ENCODE measurements around the gene NRXN3. TPM values are rescaled to one million over a fixed set of nuclear protein-coding genes. Genes with fewer than 3 reads are reported as not detected.

NRXN3 gene
- total RNA-seq, 4 donors from 2014 or later = 0.04 to 0.16 TPM; not detected in 2

DNA sequence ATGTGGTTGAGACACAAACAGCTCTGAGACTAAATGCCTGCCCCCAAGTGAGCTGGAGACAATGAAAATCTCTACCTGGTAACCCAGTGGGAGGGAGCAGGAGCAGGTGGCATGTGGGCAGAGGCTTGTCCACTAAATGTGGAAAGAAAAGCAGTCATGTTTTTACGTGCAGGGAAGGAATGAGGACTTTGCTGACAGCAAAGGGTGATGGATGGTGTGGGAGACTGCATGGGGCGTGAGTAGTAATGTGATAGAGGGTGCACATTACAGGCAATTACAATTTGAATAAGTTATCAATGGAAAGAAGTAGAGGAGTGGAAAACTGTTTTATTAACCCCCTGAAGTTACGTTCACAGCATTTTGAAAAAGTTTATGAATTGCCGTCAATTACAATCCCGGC is 176.6 kb downstream of the NRXN3 start:
- no peak overlapping the region for H3K4me3 ChIP-seq
- no peaks in the 10 kb centered on the region for H3K9me3 ChIP-seq
- TF ChIP-seq, protein P1, sequence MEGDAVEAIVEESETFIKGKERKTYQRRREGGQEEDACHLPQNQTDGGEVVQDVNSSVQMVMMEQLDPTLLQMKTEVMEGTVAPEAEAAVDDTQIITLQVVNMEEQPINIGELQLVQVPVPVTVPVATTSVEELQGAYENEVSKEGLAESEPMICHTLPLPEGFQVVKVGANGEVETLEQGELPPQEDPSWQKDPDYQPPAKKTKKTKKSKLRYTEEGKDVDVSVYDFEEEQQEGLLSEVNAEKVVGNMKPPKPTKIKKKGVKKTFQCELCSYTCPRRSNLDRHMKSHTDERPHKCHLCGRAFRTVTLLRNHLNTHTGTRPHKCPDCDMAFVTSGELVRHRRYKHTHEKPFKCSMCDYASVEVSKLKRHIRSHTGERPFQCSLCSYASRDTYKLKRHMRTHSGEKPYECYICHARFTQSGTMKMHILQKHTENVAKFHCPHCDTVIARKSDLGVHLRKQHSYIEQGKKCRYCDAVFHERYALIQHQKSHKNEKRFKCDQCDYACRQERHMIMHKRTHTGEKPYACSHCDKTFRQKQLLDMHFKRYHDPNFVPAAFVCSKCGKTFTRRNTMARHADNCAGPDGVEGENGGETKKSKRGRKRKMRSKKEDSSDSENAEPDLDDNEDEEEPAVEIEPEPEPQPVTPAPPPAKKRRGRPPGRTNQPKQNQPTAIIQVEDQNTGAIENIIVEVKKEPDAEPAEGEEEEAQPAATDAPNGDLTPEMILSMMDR (IDR thresholded peaks at IDR 0.05 in 4 of 5, conservative IDR thresholded peaks at IDR 0.05 in 1 of 5) = no peak
- no peak for TF ChIP-seq POLR2A (IDR thresholded peaks at IDR 0.05)
- no peaks in the 10 kb centered on the region for H3K27me3 ChIP-seq
- H3K4me1 ChIP-seq = no peaks in the 10 kb centered on the region
- H3K27ac ChIP-seq = no peak overlapping the region
- ATAC-seq = no peak
- no peak for DNase-seq
- H3K36me3 ChIP-seq = no peaks in the 10 kb centered on the region
- in situ Hi-C loops (cut with MboI; ENCODE audit: low sequenced_read_pairs in 4 of 4) (no loop called here), intact Hi-C loops (cut with DNase I; ENCODE audit: low total_unique reads) (no loop called here)

DNA sequence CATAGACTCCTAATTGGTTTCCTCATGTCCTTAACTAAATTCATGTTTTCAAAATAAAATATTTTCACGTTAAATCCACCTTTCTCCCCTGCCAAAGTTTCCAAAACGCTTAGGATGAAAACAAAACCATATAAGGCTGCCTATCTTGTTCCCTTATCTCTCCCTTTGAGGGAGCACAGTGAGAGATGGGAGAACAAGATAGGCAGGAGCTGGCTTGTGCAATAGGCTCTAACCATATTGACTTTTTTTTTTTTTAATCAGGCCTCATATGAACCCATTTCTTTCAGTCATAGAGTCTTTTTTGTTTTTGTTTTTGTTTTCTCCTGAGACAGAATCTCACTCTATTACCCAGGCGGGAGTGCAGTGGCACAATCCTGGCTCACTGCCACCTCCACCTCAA is 184.9 kb downstream of the NRXN3 start:
- ATAC-seq (no peak), DNase-seq (no peak)
- Histone ChIP-seq H3K27ac (no peak overlapping the region), H3K36me3 (no peaks in the 10 kb centered on the region), H3K4me3 (no peak overlapping the region), H3K27me3 (no peaks in the 10 kb centered on the region), H3K4me1 (no peaks in the 10 kb centered on the region), H3K9me3 (no peaks in the 10 kb centered on the region)
- intact Hi-C loops (cut with DNase I; ENCODE audit: low total_unique reads) = no loop called here
- in situ Hi-C loops (cut with MboI; ENCODE audit: low sequenced_read_pairs in 4 of 4) = no loop called here
- TF ChIP-seq, protein P1 (IDR thresholded peaks at IDR 0.05 in 4 of 5, conservative IDR thresholded peaks at IDR 0.05 in 1 of 5) = no peak
- TF ChIP-seq POLR2A (IDR thresholded peaks at IDR 0.05) = no peak

DNA sequence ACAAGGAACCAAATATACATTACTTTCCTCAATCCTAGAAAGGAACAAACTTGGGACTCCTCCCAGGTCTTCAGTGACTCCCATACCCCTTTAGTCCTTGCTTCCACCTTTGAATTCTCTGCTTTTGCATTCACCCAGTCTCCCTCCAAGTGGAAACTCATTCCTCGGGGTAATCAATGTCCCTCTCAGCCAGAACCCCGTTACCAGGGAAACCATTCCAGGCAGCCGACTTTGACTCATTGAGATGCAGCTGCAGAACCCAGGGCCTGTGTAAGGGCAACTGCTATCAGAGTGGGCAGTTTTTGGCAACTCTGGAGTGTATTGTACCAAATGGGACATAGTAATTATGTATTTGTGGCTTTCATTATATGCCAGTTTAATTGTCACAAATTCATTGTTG is 186.2 kb downstream of the NRXN3 start:
- DNase-seq = no peak
- H3K27me3 ChIP-seq = no peaks in the 10 kb centered on the region
- TF ChIP-seq, protein P1 (IDR thresholded peaks at IDR 0.05 in 4 of 5, conservative IDR thresholded peaks at IDR 0.05 in 1 of 5) = no peak
- no peak for TF ChIP-seq POLR2A (IDR thresholded peaks at IDR 0.05)
- no peak overlapping the region for H3K4me3 ChIP-seq
- no peak overlapping the region for H3K27ac ChIP-seq
- no peaks in the 10 kb centered on the region for H3K36me3 ChIP-seq
- in situ Hi-C loops (cut with MboI; ENCODE audit: low sequenced_read_pairs in 4 of 4) = no loop called here
- intact Hi-C loops (cut with DNase I; ENCODE audit: low total_unique reads) = no loop called here
- ATAC-seq = no peak
- no peaks in the 10 kb centered on the region for H3K4me1 ChIP-seq
- no peaks in the 10 kb centered on the region for H3K9me3 ChIP-seq

DNA sequence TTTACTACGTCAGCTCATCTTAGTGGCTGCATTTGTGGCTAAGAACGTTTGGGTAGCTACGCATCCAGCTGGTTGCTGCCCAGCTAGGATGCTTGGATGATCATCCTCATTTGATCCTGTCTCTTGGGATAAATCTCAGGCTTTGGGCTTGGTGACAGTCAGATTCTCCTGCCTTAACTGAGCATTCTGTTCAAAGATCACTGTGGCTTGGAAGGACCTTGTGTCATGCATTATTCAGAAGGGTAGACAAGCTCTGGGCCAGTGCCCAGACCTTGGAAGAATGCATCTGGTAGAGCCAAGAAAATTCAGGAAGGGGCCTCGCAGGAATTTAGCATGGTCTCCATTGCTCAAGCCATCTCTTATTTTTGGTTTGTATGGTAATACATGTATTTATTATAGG is 188.4 kb downstream of the NRXN3 start:
- DNase-seq = no peak
- Histone ChIP-seq H3K27me3 (no peaks in the 10 kb centered on the region), H3K9me3 (no peaks in the 10 kb centered on the region), H3K36me3 (no peaks in the 10 kb centered on the region), H3K4me1 (no peaks in the 10 kb centered on the region), H3K27ac (no peak overlapping the region), H3K4me3 (no peak overlapping the region)
- TF ChIP-seq POLR2A (IDR thresholded peaks at IDR 0.05) = no peak
- TF ChIP-seq, protein P1 (IDR thresholded peaks at IDR 0.05 in 4 of 5, conservative IDR thresholded peaks at IDR 0.05 in 1 of 5) = no peak
- intact Hi-C loops (cut with DNase I; ENCODE audit: low total_unique reads) = no loop called here
- no peak for ATAC-seq
- in situ Hi-C loops (cut with MboI; ENCODE audit: low sequenced_read_pairs in 4 of 4) = no loop called here

DNA sequence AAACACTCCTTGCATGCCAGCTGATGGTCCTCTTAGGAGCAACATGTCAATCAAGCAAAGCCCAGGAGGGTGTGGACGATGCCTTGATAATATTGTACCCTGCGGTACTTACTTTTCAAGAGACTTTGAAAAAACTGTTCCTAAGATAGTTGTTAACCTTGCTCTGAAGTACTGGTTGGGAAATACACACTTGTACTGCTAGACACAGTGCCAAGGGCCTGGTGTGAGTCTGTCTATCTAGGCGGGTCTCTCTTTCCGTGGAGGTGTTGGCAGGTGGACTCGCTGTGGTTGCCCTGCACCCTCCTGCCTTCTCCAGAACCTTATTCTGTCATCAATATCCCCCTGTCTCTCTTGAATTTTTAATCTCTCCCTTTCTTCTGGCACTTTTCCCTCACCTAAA is 189.4 kb downstream of the NRXN3 start:
- no peaks in the 10 kb centered on the region for H3K4me1 ChIP-seq
- H3K9me3 ChIP-seq = no peaks in the 10 kb centered on the region
- intact Hi-C loops (cut with DNase I; ENCODE audit: low total_unique reads) (no loop called here), in situ Hi-C loops (cut with MboI; ENCODE audit: low sequenced_read_pairs in 4 of 4) (no loop called here)
- ATAC-seq (no peak), DNase-seq (no peak)
- H3K27me3 ChIP-seq = no peaks in the 10 kb centered on the region
- H3K27ac ChIP-seq = no peak overlapping the region
- no peaks in the 10 kb centered on the region for H3K36me3 ChIP-seq
- no peak overlapping the region for H3K4me3 ChIP-seq
- TF ChIP-seq, protein P1 (IDR thresholded peaks at IDR 0.05 in 4 of 5, conservative IDR thresholded peaks at IDR 0.05 in 1 of 5) = no peak
- no peak for TF ChIP-seq POLR2A (IDR thresholded peaks at IDR 0.05)
